NCI-H2227 (cell line): ENCODE measurements around the gene GMDS.

Experiments
- DNase-seq: peaks from one replicate; lab custom pipeline; 2025; ENCODE audit not compliant: unreplicated experiment; lab: John Stamatoyannopoulos, UW

The GMDS gene

GRCh38 chr6:1726341-1726768 is 519.0 kb downstream of the GMDS start:
- peak; percentile 7 for DNase-seq

GRCh38 chr6:1724616-1725015 is 520.8 kb downstream of the GMDS start:
- DNase-seq, result no peak

GRCh38 chr6:1724124-1724523 is 521.3 kb downstream of the GMDS start:
- DNase-seq, result no peak

- DNase-seq, result no peak
Measured at GRCh38 chr6:1722801-1723200, 522.6 kb downstream of the GMDS start.

GRCh38 chr6:1720620-1721322 is 524.6 kb downstream of the GMDS start:
- no peak for DNase-seq

GRCh38 chr6:1719922-1720321 is 525.5 kb downstream of the GMDS start:
- no peak for DNase-seq

- no peak for DNase-seq
Measured at GRCh38 chr6:1716868-1717267, 528.5 kb downstream of the GMDS start.

- DNase-seq, result no peak
Measured at GRCh38 chr6:1716396-1716795, 529.0 kb downstream of the GMDS start.

GRCh38 chr6:1715336-1715735 is 530.1 kb downstream of the GMDS start:
- no peak for DNase-seq

- no peak for DNase-seq
Measured at GRCh38 chr6:1714654-1715053, 530.8 kb downstream of the GMDS start.

GRCh38 chr6:1713016-1713600 is 532.3 kb downstream of the GMDS start:
- DNase-seq, result no peak

- DNase-seq, result no peak
Measured at GRCh38 chr6:1712451-1712850, 533.0 kb downstream of the GMDS start.

- DNase-seq, result no peak
Measured at GRCh38 chr6:1711136-1711535, 534.3 kb downstream of the GMDS start.

- no peak for DNase-seq
Measured at GRCh38 chr6:1709234-1709641, 536.2 kb downstream of the GMDS start.

GRCh38 chr6:1708820-1709219 is 536.6 kb downstream of the GMDS start:
- DNase-seq, result no peak

GRCh38 chr6:1708122-1708521 is 537.3 kb downstream of the GMDS start:
- no peak for DNase-seq

GRCh38 chr6:1705630-1706029 is 539.8 kb downstream of the GMDS start:
- DNase-seq, result no peak

- DNase-seq, result no peak
Measured at GRCh38 chr6:1705183-1705582, 540.2 kb downstream of the GMDS start.

- DNase-seq, result no peak
Measured at GRCh38 chr6:1704711-1705110, 540.7 kb downstream of the GMDS start.

GRCh38 chr6:1703923-1704322 is 541.5 kb downstream of the GMDS start:
- DNase-seq, result no peak

- no peak for DNase-seq
Measured at GRCh38 chr6:1703091-1703855, 542.1 kb downstream of the GMDS start.

GRCh38 chr6:1702580-1703051 is 542.8 kb downstream of the GMDS start:
- no peak for DNase-seq
